GM18870 (cell line): ENCODE measurements around the gene LATS2.

Experiments
- ATAC-seq: cut with Tn5 transposase; IDR thresholded peaks from one replicate; pipeline ENCODE4 v1.9.1; 2021; ENCODE audit warnings: moderate library complexity; ENCODE audit not compliant: unreplicated experiment

The LATS2 gene

DNA sequence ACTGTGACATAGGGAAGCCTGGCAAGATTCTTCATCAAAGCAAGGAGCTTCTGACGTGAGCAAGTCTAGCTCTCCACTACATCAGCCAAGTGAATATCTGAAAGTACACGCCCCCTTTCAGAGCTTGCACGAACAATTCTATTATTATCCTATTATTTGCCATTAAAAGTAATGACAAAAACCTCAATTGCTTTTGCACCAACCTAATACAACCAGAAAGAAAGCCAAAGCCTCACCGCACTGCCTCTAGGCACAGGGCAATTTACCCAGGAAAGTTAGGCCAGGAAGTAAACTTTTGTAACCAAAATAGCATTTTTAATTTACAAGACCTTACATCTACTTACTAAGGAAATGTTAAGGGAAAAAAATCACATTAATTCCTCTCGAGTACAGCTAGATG is 41.2 kb downstream of the LATS2 start:
- ATAC-seq: no peak

- no peak for ATAC-seq
These were observed 43.2 kb downstream of the LATS2 start for GRCh38 chr13:21018220-21018619.

GRCh38 chr13:21016487-21016886 is 44.9 kb downstream of the LATS2 start:
- ATAC-seq: no peak

DNA sequence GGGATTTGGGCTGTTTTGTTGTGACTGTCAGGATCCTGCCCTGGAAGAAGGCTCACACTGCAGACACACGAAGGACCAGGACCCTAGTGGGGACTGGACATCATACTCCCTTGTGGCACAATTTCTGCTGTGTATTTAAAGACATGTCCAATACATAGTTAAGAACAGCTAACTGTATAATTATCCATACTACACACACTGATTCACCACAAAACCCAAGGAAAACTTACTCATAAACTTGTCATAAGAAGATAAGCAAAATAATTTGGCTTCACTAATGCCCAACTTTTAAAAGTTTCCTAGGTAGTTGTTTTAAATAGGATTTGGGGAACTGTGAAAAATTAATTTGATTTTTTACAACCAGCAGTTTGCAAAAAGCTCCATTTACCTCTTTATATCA is 46.1 kb downstream of the LATS2 start:
- ATAC-seq: no peak

GRCh38 chr13:21014502-21015170 is 46.8 kb downstream of the LATS2 start:
- no peak for ATAC-seq

DNA sequence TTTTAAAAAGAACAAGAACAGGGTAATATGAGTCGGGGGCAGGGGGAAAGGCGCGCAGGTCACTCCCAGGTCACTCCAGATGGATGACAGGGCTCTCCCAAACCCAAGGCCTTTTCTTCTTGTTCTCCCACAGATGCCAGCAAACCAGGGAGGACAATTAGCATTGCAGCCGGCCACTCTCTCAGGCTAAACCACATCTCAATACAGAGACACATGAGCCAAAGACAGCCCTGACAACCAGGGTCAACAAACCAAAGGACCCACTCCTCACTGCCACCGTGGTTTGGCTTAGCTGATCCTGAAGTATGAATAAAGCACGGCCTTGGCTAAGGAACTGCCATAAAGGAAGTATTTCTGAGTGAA is 47.3 kb downstream of the LATS2 start:
- no peak for ATAC-seq

DNA sequence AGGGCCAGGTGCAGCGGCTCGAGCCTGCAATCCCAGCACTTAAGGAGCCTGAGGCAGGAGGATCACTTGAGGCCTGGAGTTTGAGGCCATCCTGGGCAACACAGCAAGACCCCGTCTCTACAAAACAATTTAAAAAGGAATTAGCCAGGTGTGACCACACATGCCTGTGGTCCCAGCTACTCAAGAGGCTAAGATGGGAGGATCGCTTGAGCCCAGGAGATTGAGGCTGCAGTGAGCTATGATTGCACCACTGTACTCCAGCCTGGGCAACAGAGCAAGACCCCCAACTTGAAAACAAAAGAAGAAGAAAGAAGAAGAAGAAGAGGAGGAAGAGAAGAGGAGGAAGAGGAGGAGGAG is 47.7 kb downstream of the LATS2 start:
- ATAC-seq: no peak

GRCh38 chr13:21012841-21013681 is 48.3 kb downstream of the LATS2 start:
- no peak for ATAC-seq

DNA sequence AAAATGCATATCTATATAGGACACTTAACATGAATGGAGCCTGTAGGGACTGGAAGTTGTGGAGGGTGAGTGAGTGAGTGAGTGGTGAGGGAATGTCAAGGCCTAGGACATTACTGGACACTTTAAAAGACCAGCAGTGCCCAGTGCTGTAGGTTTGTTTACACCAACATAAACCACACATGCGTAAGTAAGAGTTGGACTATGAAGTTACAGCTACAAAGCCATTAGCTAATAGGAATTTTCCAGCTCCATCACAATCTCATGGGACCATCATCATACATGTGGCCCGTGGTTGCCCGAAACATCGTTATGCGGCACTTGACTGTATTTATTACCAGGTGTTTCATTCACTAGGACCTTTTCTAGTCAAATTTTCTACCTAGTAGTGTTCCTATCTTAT is 49.2 kb downstream of the LATS2 start:
- ATAC-seq: no peak

DNA sequence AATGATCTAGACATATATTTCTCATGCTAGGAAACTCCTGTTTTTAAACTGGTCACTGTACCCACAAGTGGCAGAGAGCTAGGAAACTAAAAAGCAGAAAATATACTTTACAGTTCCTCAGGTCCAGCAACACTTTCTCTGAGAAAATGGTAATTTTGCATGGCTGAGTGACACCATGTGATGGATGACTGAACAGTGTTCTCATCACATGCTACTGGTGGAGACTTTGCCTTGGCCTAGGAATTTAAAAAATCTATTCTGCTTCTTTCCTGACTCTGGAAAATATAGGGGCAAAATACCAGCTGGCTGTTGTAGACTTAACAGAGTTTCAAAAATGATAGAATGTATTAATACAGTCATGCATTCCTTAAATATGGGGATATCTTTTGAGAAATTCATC is 50.0 kb downstream of the LATS2 start:
- ATAC-seq: no peak

- ATAC-seq: no peak
These were observed 50.8 kb downstream of the LATS2 start for GRCh38 chr13:21010621-21011020.

DNA sequence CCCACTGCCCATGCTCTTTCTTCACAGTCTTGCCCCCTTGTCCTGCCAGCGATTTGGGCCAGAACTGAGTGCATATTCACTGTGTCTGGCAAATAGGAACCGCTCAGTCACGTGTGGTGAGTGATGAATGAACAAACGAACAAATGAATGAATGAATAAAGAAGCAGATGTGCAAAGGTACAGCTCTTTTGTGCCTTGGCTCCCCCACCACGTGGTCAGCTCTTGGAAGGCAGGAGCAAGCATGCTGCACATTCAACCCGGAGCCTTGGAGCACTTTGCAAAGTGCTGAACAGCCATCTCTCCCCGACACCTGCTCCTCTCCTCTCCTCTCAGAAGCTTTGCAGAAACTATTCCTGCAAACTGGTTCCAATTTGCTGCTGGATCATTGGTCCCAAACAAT is 52.4 kb downstream of the LATS2 start:
- no peak for ATAC-seq

DNA sequence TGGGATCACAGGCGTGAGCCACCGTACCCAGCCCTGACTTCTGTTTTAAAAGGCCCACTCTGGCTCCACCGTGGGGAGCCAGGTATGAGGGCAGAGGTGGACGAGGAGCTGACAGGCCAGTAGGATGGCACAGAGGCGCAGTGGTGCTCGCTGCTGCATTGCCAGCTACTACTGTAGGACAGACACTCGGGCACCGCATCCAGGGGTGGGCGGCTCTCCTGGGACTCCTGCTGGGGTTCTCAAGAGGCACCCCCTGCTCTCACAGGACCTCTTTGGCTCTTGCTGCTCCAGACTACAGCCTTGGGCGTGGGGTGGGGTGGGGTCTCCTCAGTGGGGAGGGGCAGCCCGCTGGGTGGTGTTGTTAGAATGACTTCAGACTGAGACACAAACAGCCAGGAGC is 53.4 kb downstream of the LATS2 start:
- no peak for ATAC-seq

GRCh38 chr13:21006141-21007005 is 55.0 kb downstream of the LATS2 start:
- no peak for ATAC-seq

- no peak for ATAC-seq
These were observed 56.2 kb downstream of the LATS2 start for GRCh38 chr13:21005193-21005592.

DNA sequence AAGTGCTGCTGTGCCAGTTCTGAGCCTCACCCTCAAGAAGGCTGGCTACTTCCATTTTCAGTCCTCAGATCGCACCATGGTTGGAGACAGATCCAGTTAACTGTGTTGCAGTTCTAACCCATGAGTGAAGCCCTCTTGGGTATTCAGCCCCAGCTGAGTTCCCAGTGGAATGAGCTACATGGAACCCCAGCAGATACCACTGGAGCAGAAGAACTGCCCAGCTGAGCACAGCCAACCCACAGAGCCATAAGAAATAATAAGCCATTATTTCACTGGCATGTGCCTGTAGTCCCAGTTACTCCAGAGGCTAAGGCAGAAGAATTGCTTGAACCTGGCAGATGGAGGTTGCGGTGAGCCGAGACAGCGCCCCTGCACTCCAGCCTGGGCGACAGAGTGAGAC is 59.9 kb downstream of the LATS2 start:
- no peak for ATAC-seq

DNA sequence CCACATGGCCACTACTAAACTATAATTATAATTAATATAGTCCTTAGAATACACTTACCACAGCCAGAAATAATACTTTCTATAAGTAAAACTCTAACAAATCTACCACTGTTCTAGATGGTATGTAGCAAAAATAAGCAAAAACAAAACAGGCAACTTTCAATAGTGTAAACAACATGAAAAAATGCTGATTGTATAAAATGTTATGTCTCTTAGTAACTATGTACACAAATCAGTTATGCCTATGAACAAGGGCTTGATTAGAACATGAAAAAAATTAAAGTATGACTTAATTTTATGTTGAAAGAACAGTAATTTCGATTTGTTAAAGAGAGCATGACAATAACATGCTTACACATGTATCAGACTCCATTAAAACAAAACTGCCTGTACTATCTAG is 60.7 kb downstream of the LATS2 start:
- no peak for ATAC-seq

DNA sequence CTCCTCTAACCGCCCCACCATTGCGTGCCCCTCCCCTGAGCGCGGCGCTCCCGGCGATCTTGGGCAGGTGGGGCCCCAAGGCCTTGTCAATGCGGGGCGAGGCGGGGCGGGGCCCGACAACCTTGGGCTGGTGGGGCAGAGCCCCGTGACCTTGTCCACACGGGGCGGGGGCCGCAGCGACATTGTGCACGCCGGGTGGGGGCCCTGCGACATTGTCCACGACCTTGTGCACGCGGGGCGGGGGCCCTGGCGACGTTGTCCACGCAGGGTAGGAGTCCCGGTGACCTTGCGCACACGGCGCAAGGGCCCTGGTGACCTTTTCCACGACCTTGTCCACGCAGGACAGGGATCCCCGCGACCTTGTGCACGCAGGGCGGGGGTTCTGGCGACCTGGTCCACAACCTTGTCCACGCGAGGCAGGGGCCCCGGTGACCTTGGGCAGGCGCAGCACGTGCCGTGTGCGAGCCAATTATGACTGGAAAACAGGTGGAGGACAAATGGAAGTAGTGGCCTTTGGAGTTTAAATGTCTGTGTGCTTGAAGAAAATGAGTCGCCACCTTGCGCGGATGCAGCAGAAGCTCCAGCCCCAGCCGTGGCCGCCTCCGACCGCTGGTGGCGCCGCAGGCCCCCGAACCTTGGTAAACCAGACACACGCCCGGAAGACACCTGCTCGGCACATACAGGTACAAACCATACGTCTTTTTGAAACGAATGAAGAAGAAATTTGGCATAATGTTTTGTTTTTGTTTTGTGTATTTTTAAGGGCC is 62.6 kb downstream of the LATS2 start:
- ATAC-seq: no peak

- ATAC-seq: no peak
These were observed 63.9 kb downstream of the LATS2 start for GRCh38 chr13:20997301-20998161.

- ATAC-seq: no peak
These were observed 66.0 kb downstream of the LATS2 start for GRCh38 chr13:20995245-20995838.
